ENCODE measurements around the gene EDDM3A. TPM values are rescaled to one million over a fixed set of nuclear protein-coding genes. Genes with fewer than 3 reads are reported as not detected.
"Not testable (repeated sequence)": the region's sequence is repeated elsewhere in the genome, so short reads cannot be mapped to it uniquely, and the experiment has no call there.

Gene EDDM3A
- total and polyA plus RNA-seq, 2 experiments from 2014 or later = not detected

GRCh38 chr14:20698934-20699333 lies 46.8 kb upstream of the EDDM3A start:
- H3K27ac ChIP-seq = no peak overlapping the region
- in situ Hi-C loops (cut with MboI) = loop anchor here (10.0 kb wide), 2 partner anchors 276 to 374 kb away; no protein-coding TSS in a partner anchor
- H3K4me1 ChIP-seq (ENCODE audit: insufficient read depth) = peaks cover 4% of the 10 kb centered on the region
- H3K9me3 ChIP-seq (ENCODE audit: low read depth) = no peaks in the 10 kb centered on the region
- no peaks in the 10 kb centered on the region for H3F3A ChIP-seq (ENCODE audit: insufficient read depth)
- H3K9me2 ChIP-seq (ENCODE audit: insufficient read depth) = no peaks in the 10 kb centered on the region
- H3K27me3 ChIP-seq (replicated peaks; ENCODE audit: insufficient read depth) = no peaks in the 10 kb centered on the region
- no peak for DNase-seq
- H3K4me2 ChIP-seq (ENCODE audit: unreplicated experiment) = no peak overlapping the region
- H2AFZ ChIP-seq = no peak overlapping the region
- WGBS, 2 experiments (ENCODE audit: low coverage in 1 of 2, low lambda C conversion rate in 2 of 2, missing lambda C conversion rate in 2 of 2) = 84% methylated on average over 5 of the region's 5 CpGs
- no peaks in the 10 kb centered on the region for H3K79me2 ChIP-seq (ENCODE audit: insufficient read depth)
- no peaks in the 10 kb centered on the region for H4K20me1 ChIP-seq (ENCODE audit: insufficient read depth)
- no peaks in the 10 kb centered on the region for H3K36me3 ChIP-seq (ENCODE audit: low read depth)
- H3K4me3 ChIP-seq = no peak overlapping the region
- H3K9ac ChIP-seq = no peak overlapping the region
- TF ChIP-seq EZH2 (IDR thresholded peaks at IDR 0.05; ENCODE audit: insufficient read depth, poor library complexity, severe bottlenecking) (no peak), EZH2phosphoT487 (IDR thresholded peaks at IDR 0.05; ENCODE audit: insufficient read depth, low read depth) (no peak)

- H3K4me1 ChIP-seq (ENCODE audit: insufficient read depth) = peaks cover 4% of the 10 kb centered on the region
- H2AFZ ChIP-seq = no peak overlapping the region
- in situ Hi-C loops (cut with MboI) = loop anchor here (10.0 kb wide), 2 partner anchors 275 to 375 kb away; no protein-coding TSS in a partner anchor
- TF ChIP-seq EZH2phosphoT487 (IDR thresholded peaks at IDR 0.05; ENCODE audit: insufficient read depth, low read depth) (no peak), EZH2 (IDR thresholded peaks at IDR 0.05; ENCODE audit: insufficient read depth, poor library complexity, severe bottlenecking) (no peak)
- H3K9ac ChIP-seq = no peak overlapping the region
- H3K9me3 ChIP-seq (ENCODE audit: low read depth) = no peaks in the 10 kb centered on the region
- no peaks in the 10 kb centered on the region for H3K9me2 ChIP-seq (ENCODE audit: insufficient read depth)
- no peak overlapping the region for H3K4me3 ChIP-seq
- H3K36me3 ChIP-seq (ENCODE audit: low read depth) = no peaks in the 10 kb centered on the region
- no peaks in the 10 kb centered on the region for H3F3A ChIP-seq (ENCODE audit: insufficient read depth)
- H3K27ac ChIP-seq = no peak overlapping the region
- H3K27me3 ChIP-seq (replicated peaks; ENCODE audit: insufficient read depth) = no peaks in the 10 kb centered on the region
- no peaks in the 10 kb centered on the region for H4K20me1 ChIP-seq (ENCODE audit: insufficient read depth)
- DNase-seq = no peak
- no peaks in the 10 kb centered on the region for H3K79me2 ChIP-seq (ENCODE audit: insufficient read depth)
- no peak overlapping the region for H3K4me2 ChIP-seq (ENCODE audit: unreplicated experiment)
Measured at GRCh38 chr14:20699931-20700330, 45.8 kb upstream of the EDDM3A start.

GRCh38 chr14:20700965-20701364 lies 44.7 kb upstream of the EDDM3A start:
- 89 to 90% methylated on average over 7 of the region's 7 CpGs for WGBS, 2 experiments (ENCODE audit: low coverage in 1 of 2, low lambda C conversion rate in 2 of 2, missing lambda C conversion rate in 2 of 2)
- H2AFZ ChIP-seq; H3K27ac ChIP-seq; H3K9me3 ChIP-seq (ENCODE audit: low read depth); in situ Hi-C loops (cut with MboI); H3F3A ChIP-seq (ENCODE audit: insufficient read depth); H3K9ac ChIP-seq; H4K20me1 ChIP-seq (ENCODE audit: insufficient read depth); H3K4me1 ChIP-seq (ENCODE audit: insufficient read depth); H3K27me3 ChIP-seq (replicated peaks; ENCODE audit: insufficient read depth); H3K4me2 ChIP-seq (ENCODE audit: unreplicated experiment); DNase-seq; H3K9me2 ChIP-seq (ENCODE audit: insufficient read depth); H3K36me3 ChIP-seq (ENCODE audit: low read depth); H3K79me2 ChIP-seq (ENCODE audit: insufficient read depth); H3K4me3 ChIP-seq: not testable (repeated sequence)

GRCh38 chr14:20706657-20707355 lies 38.9 kb upstream of the EDDM3A start:
- in situ Hi-C loops (cut with MboI) = no loop called here
- 0 out of 2 replicates have a peak, but pooled peaks cover 4% of the 10 kb centered on the region for H3F3A ChIP-seq (ENCODE audit: insufficient read depth)
- H3K9me2 ChIP-seq (ENCODE audit: insufficient read depth) = no peaks in the 10 kb centered on the region
- H3K27me3 ChIP-seq (replicated peaks; ENCODE audit: insufficient read depth) = no peaks in the 10 kb centered on the region
- peaks cover 12% of the 10 kb centered on the region; the same call in 1 of the 2 replicates for H3K4me1 ChIP-seq (ENCODE audit: insufficient read depth)
- no peak overlapping the region for H3K4me3 ChIP-seq
- H4K20me1 ChIP-seq (ENCODE audit: insufficient read depth) = no peaks in the 10 kb centered on the region
- H2AFZ ChIP-seq = peak overlapping the region; percentile 32; the same call in 1 of the 2 replicates
- no peak overlapping the region for H3K27ac ChIP-seq
- no peak overlapping the region for H3K9ac ChIP-seq
- no peak overlapping the region for H3K4me2 ChIP-seq (ENCODE audit: unreplicated experiment)
- H3K79me2 ChIP-seq (ENCODE audit: insufficient read depth) = no peaks in the 10 kb centered on the region
- no peaks in the 10 kb centered on the region for H3K9me3 ChIP-seq (ENCODE audit: low read depth)
- TF ChIP-seq EZH2 (IDR thresholded peaks at IDR 0.05; ENCODE audit: insufficient read depth, poor library complexity, severe bottlenecking) (no peak), EZH2phosphoT487 (IDR thresholded peaks at IDR 0.05; ENCODE audit: insufficient read depth, low read depth) (no peak)
- peak; percentile 8 for DNase-seq
- WGBS, 2 experiments (ENCODE audit: low coverage in 1 of 2, low lambda C conversion rate in 2 of 2, missing lambda C conversion rate in 2 of 2) = 21 to 22% methylated on average over 4 of the region's 4 CpGs
- H3K36me3 ChIP-seq (ENCODE audit: low read depth) = no peaks in the 10 kb centered on the region
